Right cardiac atrium (tissue), 5 donors: Measurements from ENCODE around the gene PLEKHH3. TPM values are rescaled to one million over a fixed set of nuclear protein-coding genes. Genes with fewer than 3 reads are reported as not detected.

Experiments
- ATAC-seq, 2 donors: fragments of 200-7000 bp; cut with Tn5 transposase; one replicate each; pipeline versions ENCODE4 v1.8.0 to v1.9.1; 2020; ENCODE audit warnings: moderate library complexity in 2 of 2, mild to moderate bottlenecking in 1 of 2
- DNase-seq, 3 donors: peaks; one replicate each; pipeline ENCODE4 v3.0.0-alpha.2; 2020
- H3K27ac ChIP-seq: one replicate; pipeline ENCODE4 v1.5.1; 2013; ENCODE audit warnings: mild to moderate bottlenecking, low read length, control low read depth, moderate library complexity
- H3K27me3 ChIP-seq: one replicate; pipeline ENCODE4 v1.6.1; 2013; ENCODE audit not compliant: control insufficient read depth, insufficient read depth
- H3K4me1 ChIP-seq: one replicate; pipeline ENCODE4 v1.6.1; 2013; ENCODE audit warnings: low read length; ENCODE audit not compliant: control insufficient read depth, insufficient read depth
- H3K4me3 ChIP-seq: one replicate; pipeline ENCODE4 v1.5.1; 2013; ENCODE audit warnings: low read length, control low read depth
- H3K9me3 ChIP-seq: one replicate; pipeline ENCODE4 v1.6.1; 2013; ENCODE audit warnings: low read length; ENCODE audit not compliant: control insufficient read depth
- WGBS: extraction: QIAGEN DNeasy Blood & Tissue Kit; methylation state at CpG from one replicate; pipeline ENCODE4 v1.1.7; 2013; 5-methylcytosine and 5-hydroxymethylcytosine counted together
- intact Hi-C, 4 donors: fragments of 100-400 bp; cut with DNase I; formaldehyde crosslinking; loops; one replicate each; pipeline versions ENCODE4 v1.11.0 to v1.14.0; 2022 to 2023
- polyA plus RNA-seq: library from polyadenylated mRNA; stranded (reverse); fragments of 200-250 nt; gene quantifications from one replicate; pipeline ENCODE4 v1.2.3, GENCODE V29; 2013
- total RNA-seq, 4 donors: library from RNA; stranded (reverse); fragmentation: NEBNext Ultra II Directional; extraction: Animal tissue kit (Norgen Biotek cat#: 25700); gene quantifications; one replicate each; pipeline ENCODE4 v1.2.1, GENCODE V29; 2021
- donor health status: healthy with polysubstance abuse.
- donor health status: DM: no; HTN: yes; CAD: no.
- donor health status: DM: no; HTN: no; CAD: no.
- donor health status: DM: no; HTN: yes; CAD: no; lungs with severe emphysema.
- donor health status: DM: yes; HTN: yes; CAD: no.

The PLEKHH3 gene
- total and polyA plus RNA-seq, 5 donors, result 14.4 to 30.8 (median 23.4) TPM

DNA sequence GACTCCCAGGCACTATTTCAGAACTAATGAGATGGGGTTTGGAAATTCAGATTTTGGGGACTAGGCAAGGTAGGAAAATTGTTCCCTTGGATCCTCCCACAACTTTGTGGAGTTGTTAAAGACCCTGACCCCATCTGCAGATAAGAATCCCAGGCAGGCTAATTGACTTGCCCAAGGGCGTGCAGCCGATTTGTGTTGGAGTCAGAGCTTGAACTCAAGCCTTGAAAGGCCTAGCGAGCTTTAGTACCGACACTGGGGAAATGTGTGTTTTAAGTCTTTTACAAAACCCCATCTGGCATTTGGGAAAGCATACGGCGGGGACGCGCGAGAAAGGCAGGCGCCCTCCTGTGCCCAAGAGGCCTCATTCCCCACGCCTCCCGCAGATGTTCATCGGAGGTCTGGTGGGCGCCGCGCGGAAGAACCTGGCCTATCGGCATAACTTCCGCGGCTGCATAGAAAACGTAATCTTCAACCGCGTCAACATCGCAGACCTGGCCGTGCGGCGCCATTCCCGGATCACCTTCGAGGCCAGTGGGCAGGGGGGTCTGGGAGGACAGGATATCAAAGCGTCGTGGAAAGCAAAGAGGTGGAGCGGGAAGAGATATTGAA lies 9.8 kb upstream of the PLEKHH3 start:
- H3K27me3 ChIP-seq, result no peaks in the 10 kb centered on the region
- WGBS, result 83% methylated on average over 32 of the region's 32 CpGs
- no peaks in the 10 kb centered on the region for H3K9me3 ChIP-seq
- no peak overlapping the region for H3K27ac ChIP-seq
- H3K4me1 ChIP-seq, result peaks cover 2% of the 10 kb centered on the region
- ATAC-seq (no peak), DNase-seq (no peak)
- intact Hi-C loops, result loop anchor here in 1 of 4 donors (10.0 kb wide), 1 partner anchor 82 kb away; the partner anchor contains the start of genes RETREG3 and TUBG1
- no peak overlapping the region for H3K4me3 ChIP-seq

GRCh38 chr17:42685831-42686230 lies 9.0 kb upstream of the PLEKHH3 start:
- WGBS, result 82% methylated on average over 14 of the region's 14 CpGs
- intact Hi-C loops, result loop anchor here in 1 of 4 donors (10.0 kb wide), 1 partner anchor 81 kb away; the partner anchor contains the start of genes RETREG3 and TUBG1
- Histone ChIP-seq H3K27me3 (no peaks in the 10 kb centered on the region), H3K4me3 (no peak overlapping the region), H3K27ac (no peak overlapping the region), H3K9me3 (no peaks in the 10 kb centered on the region), H3K4me1 (peaks cover 2% of the 10 kb centered on the region)
- DNase-seq (peak in 1 of 3 donors; percentile 43), ATAC-seq (no peak)

GRCh38 chr17:42684929-42685556 lies 8.2 kb upstream of the PLEKHH3 start:
- Histone ChIP-seq H3K27me3 (no peaks in the 10 kb centered on the region), H3K9me3 (no peaks in the 10 kb centered on the region), H3K4me3 (no peak overlapping the region), H3K27ac (no peak overlapping the region), H3K4me1 (peaks cover 2% of the 10 kb centered on the region)
- 86% methylated on average over 50 of the region's 50 CpGs for WGBS
- DNase-seq, result peak in 1 of 3 donors; percentile 53
- ATAC-seq, result no peak
- intact Hi-C loops, result loop anchor here in 2 of 4 donors (5.0 to 10.0 kb wide), 2 partner anchors 78 to 80 kb away; partner anchors contain the start of genes RETREG3 (in 2 of the 2) and TUBG1 (in 2 of the 2)

DNA sequence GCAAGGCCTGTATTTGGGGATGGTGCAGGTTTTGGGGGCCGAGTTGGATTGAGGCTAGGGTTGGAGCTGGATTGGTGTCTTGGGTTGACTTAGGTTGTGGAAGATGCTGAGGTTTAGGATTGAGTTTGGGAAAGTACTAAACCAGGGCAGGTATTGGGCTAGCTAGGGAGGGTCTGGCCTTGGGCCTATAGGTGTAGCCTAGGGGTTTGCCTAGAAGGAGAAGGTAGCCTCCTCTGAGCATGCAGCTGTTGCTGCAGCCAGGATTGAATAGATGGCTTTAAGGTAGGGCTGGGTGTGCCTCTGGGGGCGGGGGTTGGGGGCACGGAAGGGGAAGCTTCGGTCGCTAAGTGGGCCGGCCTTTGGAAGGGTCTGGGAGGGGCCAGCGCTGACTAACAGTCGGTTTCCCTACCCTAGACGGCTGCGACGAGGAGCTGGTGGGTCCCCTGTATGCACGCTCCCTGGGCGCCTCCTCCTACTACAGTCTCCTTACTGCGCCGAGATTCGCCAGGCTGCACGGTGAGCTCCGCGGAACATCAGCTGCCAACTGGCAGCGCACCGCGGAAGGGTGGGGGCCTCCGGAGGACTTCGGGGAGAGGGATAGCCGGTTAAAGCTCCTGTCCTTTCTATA lies 6.7 kb upstream of the PLEKHH3 start:
- DNase-seq (peak; percentile 66 to 86 (median 85)), ATAC-seq (peak; percentile 7 to 26)
- H3K4me1 ChIP-seq, result peaks cover 4% of the 10 kb centered on the region
- no peaks in the 10 kb centered on the region for H3K9me3 ChIP-seq
- no peaks in the 10 kb centered on the region for H3K27me3 ChIP-seq
- 6% methylated on average over 25 of the region's 25 CpGs for WGBS
- peak overlapping the region; percentile 20 for H3K4me3 ChIP-seq
- intact Hi-C loops, result loop anchor here in 2 of 4 donors (5.0 to 10.0 kb wide), 2 partner anchors 76 to 79 kb away; partner anchors contain the start of genes RETREG3 (in 2 of the 2) and TUBG1 (in 2 of the 2)
- H3K27ac ChIP-seq, result no peak overlapping the region

DNA sequence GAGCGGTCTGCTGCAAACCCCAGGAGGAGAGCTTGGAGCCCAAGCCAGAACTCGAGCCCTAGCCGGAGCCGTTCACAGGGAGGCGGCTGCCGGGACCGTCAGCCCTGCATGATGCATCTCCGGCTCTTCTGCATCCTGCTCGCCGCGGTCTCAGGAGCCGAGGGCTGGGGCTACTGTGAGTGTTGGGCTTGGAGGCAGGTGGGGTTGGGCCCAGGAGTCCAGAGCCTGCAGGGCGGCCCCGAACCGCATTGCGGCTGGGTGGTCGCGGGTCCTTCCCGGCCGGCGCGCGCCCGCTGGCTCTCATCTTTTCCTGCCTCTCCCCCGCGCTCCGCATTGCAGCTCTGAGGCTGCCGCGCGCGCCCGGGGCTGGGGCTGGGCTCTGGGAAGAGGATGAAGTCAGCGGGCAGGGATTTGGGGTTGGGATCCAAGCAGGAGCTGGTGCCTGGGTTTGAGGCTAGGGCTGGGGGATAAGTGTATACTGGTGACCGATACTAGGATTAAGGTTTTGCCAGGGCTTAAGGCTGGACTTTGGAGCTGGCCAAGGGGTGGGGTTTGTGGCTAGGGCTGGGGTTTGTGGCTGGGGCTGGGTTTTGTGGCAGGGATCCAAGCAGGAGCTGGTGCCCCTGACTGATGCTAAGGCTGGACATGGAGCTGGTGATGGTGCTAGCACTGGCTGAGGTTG lies 6.1 kb upstream of the PLEKHH3 start:
- peaks cover 4% of the 10 kb centered on the region for H3K4me1 ChIP-seq
- H3K9me3 ChIP-seq, result no peaks in the 10 kb centered on the region
- intact Hi-C loops, result loop anchor here in 2 of 4 donors (5.0 to 10.0 kb wide), 2 partner anchors 76 to 78 kb away; partner anchors contain the start of genes RETREG3 (in 2 of the 2) and TUBG1 (in 2 of the 2)

GRCh38 chr17:42681976-42682721 lies 5.4 kb upstream of the PLEKHH3 start, which contains the start of gene CNTNAP1:
CNTNAP1 (plus strand) TSS chr17:42682531; CDS start chr17:42682830, 299 bp downstream.
- 12% methylated on average over 22 of the region's 22 CpGs for WGBS
- H3K4me1 ChIP-seq, result peaks cover 4% of the 10 kb centered on the region
- peak within 1 kb of the TSS; percentile 1 for H3K27ac ChIP-seq
- H3K4me3 ChIP-seq, result peak within 1 kb of the TSS; percentile 27
- H3K9me3 ChIP-seq, result no peaks in the 10 kb centered on the region
- DNase-seq (peak; percentile 73 to 88 (median 87)), ATAC-seq (peak in 1 of 2 donors; percentile 22)
- intact Hi-C loops, result loop anchor here in 2 of 4 donors (5.0 to 10.0 kb wide), 2 partner anchors 75 to 77 kb away; partner anchors contain the start of genes RETREG3 (in 2 of the 2) and TUBG1 (in 2 of the 2)
- H3K27me3 ChIP-seq, result no peaks in the 10 kb centered on the region

More for the DNA sequence above, 6.1 kb upstream of the PLEKHH3 start:
- DNase-seq (peak; percentile 63 to 85 (median 79)), ATAC-seq (peak; percentile 3)
- H3K27ac ChIP-seq, result peak overlapping the region; percentile 1
- peak overlapping the region; percentile 27 for H3K4me3 ChIP-seq
- WGBS, result under 1% methylated on average over 34 of the region's 34 CpGs
- no peaks in the 10 kb centered on the region for H3K27me3 ChIP-seq

DNA sequence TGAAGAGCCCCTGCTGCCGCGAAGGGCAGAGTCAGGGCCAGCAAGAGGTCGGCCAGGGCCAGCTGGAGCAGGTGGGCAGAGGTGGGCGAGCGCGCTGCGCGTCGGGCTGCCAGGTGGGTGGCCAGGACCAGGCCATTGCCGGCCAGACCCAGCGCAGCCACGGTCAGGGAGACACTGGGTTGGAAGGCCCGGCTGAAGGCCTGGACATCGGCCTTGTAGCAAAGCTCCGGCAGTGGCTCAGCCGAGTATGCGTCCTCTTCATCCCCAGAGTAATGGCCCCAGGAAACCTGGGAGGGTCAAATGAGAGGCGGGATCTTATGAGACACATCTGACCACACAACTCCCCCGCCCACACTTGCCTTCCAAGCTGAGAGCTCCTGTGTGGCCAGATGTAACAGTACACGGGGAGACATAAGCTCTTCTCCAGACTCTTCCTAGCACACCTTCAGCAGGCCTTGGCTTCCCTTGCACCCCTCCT lies 3.6 kb upstream of the PLEKHH3 start:
- H3K9me3 ChIP-seq, result no peaks in the 10 kb centered on the region
- ATAC-seq, result no peak
- peak overlapping the region; percentile 83 for H3K27ac ChIP-seq
- H3K27me3 ChIP-seq, result no peaks in the 10 kb centered on the region
- 56% methylated on average over 20 of the region's 20 CpGs for WGBS
- peaks cover 4% of the 10 kb centered on the region for H3K4me1 ChIP-seq
- intact Hi-C loops, result loop anchor here in 2 of 4 donors (5.0 to 10.0 kb wide), 2 partner anchors 73 to 76 kb away; partner anchors contain the start of genes RETREG3 (in 2 of the 2) and TUBG1 (in 2 of the 2)
- no peak for DNase-seq
- H3K4me3 ChIP-seq, result peak overlapping the region; percentile 6

- peak overlapping the region; percentile 26 for H3K4me3 ChIP-seq
- peak overlapping the region; percentile 83 for H3K27ac ChIP-seq
- no peaks in the 10 kb centered on the region for H3K27me3 ChIP-seq
- H3K4me1 ChIP-seq, result peaks cover 5% of the 10 kb centered on the region
- WGBS, result 3% methylated on average over 78 of the region's 78 CpGs
- no peaks in the 10 kb centered on the region for H3K9me3 ChIP-seq
- DNase-seq (peak; percentile 85 to 95 (median 93)), ATAC-seq (peak; percentile 56 to 58)
- intact Hi-C loops, result loop anchor here (2.0 to 10.0 kb wide), 4 partner anchors 72 to 102 kb away; partner anchors contain the start of genes RETREG3 (in 4 of the 4), TUBG1 (in 4 of the 4) and PSMC3IP (in 1 of the 4)
These were observed 2.9 kb upstream of the PLEKHH3 start for GRCh38 chr17:42679492-42680330.
